ENCODE measurements around the gene PNPLA3.

GRCh38 chr22:43975041-43975440 lies 51.4 kb downstream of the PNPLA3 start:
- TF ChIP-seq CTCF (IDR thresholded peaks at IDR 0.05) (no peak), POLR2A (IDR thresholded peaks at IDR 0.05) (no peak)

Data from testis (tissue), 2 donors.